GM13977 (cell line): ENCODE results near the gene TAF15.

Experiments used
- DNase-seq: peaks from one replicate; pipeline ENCODE4 v3.0.0; 2012; ENCODE audit warnings: low spot score
- CTCF ChIP-seq: IDR thresholded peaks from 2 replicates; pipeline ENCODE4 v1.5.1; 2012; ENCODE audit warnings: mild to moderate bottlenecking, control low read depth; ENCODE audit not compliant: insufficient read depth; ENCODE audit errors: extremely low read depth, missing control alignments
- in situ Hi-C: fragments of 300-500 bp; cut with MboI; formaldehyde crosslinking; loops from one replicate; pipeline ENCODE4 v1.12.0; 2022; ENCODE audit warnings: low sequenced_read_pairs, low pct_unique_long_range_greater_than_20kb, mixed read lengths, inconsistent platforms; ENCODE audit not compliant: unreplicated experiment

Gene TAF15

DNA sequence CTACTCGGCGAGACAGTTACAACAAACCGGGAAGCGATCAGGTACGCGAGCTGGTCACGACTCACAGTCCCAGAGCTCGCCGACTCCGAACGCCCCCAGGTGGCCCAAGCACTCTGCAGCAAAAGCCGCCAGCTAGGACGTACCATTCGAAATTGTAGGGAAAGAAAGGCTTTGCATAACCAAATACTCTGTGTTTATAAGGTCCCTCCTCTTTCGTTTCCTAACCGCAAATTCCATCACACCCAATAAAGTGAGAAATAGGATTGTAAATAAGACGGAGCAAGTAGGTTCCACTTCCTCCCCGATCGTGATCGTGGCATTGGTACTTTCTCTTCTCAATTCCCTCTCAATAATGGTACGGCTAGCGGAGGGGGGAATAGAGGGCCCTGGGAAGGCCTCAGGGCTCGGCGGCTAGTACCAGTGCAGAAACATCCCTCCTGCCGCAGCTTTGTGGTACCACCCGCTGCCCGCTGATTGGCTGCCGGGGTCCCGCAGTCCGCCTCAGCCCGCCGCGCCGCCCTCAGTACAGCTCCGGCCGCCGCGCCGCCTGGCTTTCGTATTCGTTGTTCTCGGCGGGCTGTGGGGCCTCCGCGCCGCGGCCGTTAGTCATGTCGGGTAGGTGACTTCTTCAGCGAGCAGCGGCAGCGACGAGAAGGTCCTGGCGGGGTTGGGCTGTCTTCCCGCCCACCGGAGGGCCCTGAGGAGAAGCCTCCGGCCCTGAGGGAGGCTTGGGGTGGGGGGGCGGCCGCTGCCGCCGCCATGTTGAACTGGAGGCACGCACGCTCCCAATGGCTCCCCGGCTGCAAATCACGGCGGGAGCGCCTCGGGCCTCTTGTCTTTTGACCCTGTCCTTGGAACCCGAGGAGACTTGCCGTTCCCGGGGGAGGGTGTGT lies at the start of gene TAF15:
TSS of gene TAF15 (plus strand) at position 523 of the 893 bp plus-strand sequence. CDS start at position 609, 86 bp downstream.
- TF ChIP-seq CTCF: peak; percentile 84
- peak; percentile 93 for DNase-seq
- in situ Hi-C loops: no loop called here

DNA sequence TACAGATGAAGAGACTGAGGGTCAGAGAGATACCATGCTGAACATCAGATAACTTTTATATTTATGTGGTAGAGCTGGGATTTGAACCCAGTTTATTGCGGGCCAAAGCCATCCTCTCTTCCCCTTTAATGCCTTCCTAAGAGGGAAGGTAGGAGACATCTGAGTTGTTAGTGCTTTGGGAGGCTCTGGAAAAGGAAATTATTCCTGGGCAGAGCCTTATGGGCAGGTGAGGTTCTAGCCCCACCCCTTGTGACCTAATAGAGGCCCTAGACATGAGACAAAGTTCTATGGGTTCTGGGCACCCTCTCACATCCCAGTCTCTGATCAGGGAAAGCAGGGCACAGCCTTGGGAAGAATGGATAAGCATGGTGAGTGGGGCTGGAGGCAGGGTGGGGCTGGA lies 48.7 kb upstream of the TAF15 start, which contains the start of gene C17orf50:
TSS of gene C17orf50 (plus strand) at position 301 of the 400 bp plus-strand sequence. CDS start at position 356, 55 bp downstream.
- TF ChIP-seq CTCF: no peak
- in situ Hi-C loops: no loop called here
- DNase-seq: no peak

GRCh38 chr17:35761601-35762000 lies 47.7 kb upstream of the TAF15 start:
- in situ Hi-C loops: no loop called here
- DNase-seq: no peak
- TF ChIP-seq CTCF: no peak

GRCh38 chr17:35763767-35764122 lies 45.5 kb upstream of the TAF15 start:
- TF ChIP-seq CTCF: no peak
- in situ Hi-C loops: no loop called here
- DNase-seq: no peak

- DNase-seq: peak; percentile 98
- in situ Hi-C loops: no loop called here
- peak; percentile 99 for TF ChIP-seq CTCF
Measured at GRCh38 chr17:35764123-35764991, 44.9 kb upstream of the TAF15 start.

- in situ Hi-C loops: no loop called here
- TF ChIP-seq CTCF: no peak
- DNase-seq: no peak
Measured at GRCh38 chr17:35765086-35765710, 44.1 kb upstream of the TAF15 start.
